Upper lobe of right lung (tissue), 1 donor: ENCODE results near the gene BIRC6. TPM values are rescaled to one million over a fixed set of nuclear protein-coding genes. Genes with fewer than 3 reads are reported as not detected.
"Not testable (repeated sequence)": the region's sequence is repeated elsewhere in the genome, so short reads cannot be mapped to it uniquely, and the experiment has no call there.

Experiments
- ATAC-seq: fragments of 200-7000 bp; cut with Tn5 transposase; one replicate; pipeline ENCODE4 v1.9.1; 2020; ENCODE audit warnings: mild to moderate bottlenecking, moderate library complexity
- DNase-seq: peaks from one replicate; pipeline ENCODE4 v3.0.0-alpha.2; 2020
- H3K27ac ChIP-seq: fragments of 200-600 bp; one replicate; pipeline ENCODE4 v1.8.0; 2022
- H3K27me3 ChIP-seq: fragments of 200-600 bp; one replicate; pipeline ENCODE4 v1.8.0; 2022; ENCODE audit warnings: mild to moderate bottlenecking
- H3K36me3 ChIP-seq: fragments of 200-600 bp; one replicate; pipeline ENCODE4 v1.8.0; 2022
- H3K4me1 ChIP-seq: fragments of 200-600 bp; one replicate; pipeline ENCODE4 v1.8.0; 2022
- H3K4me3 ChIP-seq: fragments of 200-600 bp; one replicate; pipeline ENCODE4 v1.8.0; 2022; ENCODE audit warnings: mild to moderate bottlenecking
- H3K9me3 ChIP-seq: fragments of 200-600 bp; one replicate; pipeline ENCODE4 v1.8.0; 2022
- CTCF ChIP-seq: fragments of 200-600 bp; IDR thresholded peaks from one replicate; pipeline ENCODE4 v1.8.0; 2022; ENCODE audit warnings: antibody characterized with exemption
- intact Hi-C: fragments of 100-400 bp; cut with DNase I; formaldehyde crosslinking; loops from one replicate; pipeline ENCODE4 v1.11.0; 2022
- total RNA-seq: library from RNA; stranded (reverse); fragmentation: NEBNext Ultra II Directional; extraction: Animal tissue kit (Norgen Biotek cat#: 25700); gene quantifications from one replicate; pipeline ENCODE4 v1.2.1, GENCODE V29; 2021
- donor health status: DM: no; HTN: yes; CAD: no; lungs with severe emphysema.

The BIRC6 gene
- total RNA-seq, 1 donor from 2014 or later, result 86.6 TPM

GRCh38 chr2:32360416-32360815, 3.6 kb downstream of the BIRC6 start:
- intact Hi-C loops, result no loop called here
- ATAC-seq (no peak), DNase-seq (no peak)
- Histone ChIP-seq H3K4me3 (no peak overlapping the region), H3K27me3 (no peaks in the 10 kb centered on the region), H3K4me1 (peaks cover 51% of the 10 kb centered on the region), H3K36me3 (no peaks in the 10 kb centered on the region), H3K9me3 (no peaks in the 10 kb centered on the region), H3K27ac (no peak overlapping the region)
- TF ChIP-seq CTCF, result no peak

GRCh38 chr2:32362997-32363396, 6.2 kb downstream of the BIRC6 start:
- H3K4me3 ChIP-seq, DNase-seq, H3K27ac ChIP-seq, ATAC-seq, H3K9me3 ChIP-seq, intact Hi-C loops, H3K36me3 ChIP-seq, H3K27me3 ChIP-seq: not testable (repeated sequence)
- H3K4me1 ChIP-seq, result peaks cover 53% of the 10 kb centered on the region

- H3K4me1 ChIP-seq, result peaks cover 49% of the 10 kb centered on the region
- H3K4me3 ChIP-seq, result no peak overlapping the region
- no peak for TF ChIP-seq CTCF
- no peak overlapping the region for H3K27ac ChIP-seq
- no peaks in the 10 kb centered on the region for H3K27me3 ChIP-seq
- H3K9me3 ChIP-seq, result no peaks in the 10 kb centered on the region
- H3K36me3 ChIP-seq, result no peaks in the 10 kb centered on the region
- intact Hi-C loops, result no loop called here
- DNase-seq (no peak), ATAC-seq (no peak)
Measured at GRCh38 chr2:32363597-32363996, 6.8 kb downstream of the BIRC6 start.

GRCh38 chr2:32364290-32364689, 7.5 kb downstream of the BIRC6 start:
- H3K36me3 ChIP-seq, H3K27ac ChIP-seq, H3K4me3 ChIP-seq, H3K27me3 ChIP-seq, ATAC-seq, intact Hi-C loops, DNase-seq, H3K9me3 ChIP-seq: not testable (repeated sequence)
- H3K4me1 ChIP-seq, result peaks cover 43% of the 10 kb centered on the region

- H3K27me3 ChIP-seq, H3K9me3 ChIP-seq, ATAC-seq, DNase-seq, intact Hi-C loops, H3K27ac ChIP-seq, H3K4me3 ChIP-seq, H3K36me3 ChIP-seq: not testable (repeated sequence)
- peaks cover 29% of the 10 kb centered on the region for H3K4me1 ChIP-seq
Measured at GRCh38 chr2:32365679-32366078, 8.9 kb downstream of the BIRC6 start.

- H3K36me3 ChIP-seq, result no peaks in the 10 kb centered on the region
- H3K27ac ChIP-seq, result no peak overlapping the region
- no peak overlapping the region for H3K4me3 ChIP-seq
- H3K27me3 ChIP-seq, result no peaks in the 10 kb centered on the region
- peaks cover 24% of the 10 kb centered on the region for H3K4me1 ChIP-seq
- TF ChIP-seq CTCF, result no peak
- DNase-seq (no peak), ATAC-seq (no peak)
- no peaks in the 10 kb centered on the region for H3K9me3 ChIP-seq
- intact Hi-C loops, result no loop called here
Measured at GRCh38 chr2:32366595-32366994, 9.8 kb downstream of the BIRC6 start.

- H3K27me3 ChIP-seq, result no peaks in the 10 kb centered on the region
- intact Hi-C loops, result no loop called here
Measured at GRCh38 chr2:32369222-32369621, 12.4 kb downstream of the BIRC6 start.

GRCh38 chr2:32370942-32371341, 14.1 kb downstream of the BIRC6 start:
- H3K27me3 ChIP-seq, H3K9me3 ChIP-seq, H3K27ac ChIP-seq, H3K36me3 ChIP-seq, H3K4me1 ChIP-seq, ATAC-seq, intact Hi-C loops, DNase-seq, H3K4me3 ChIP-seq: not testable (repeated sequence)

More at GRCh38 chr2:32369222-32369621, 12.4 kb downstream of the BIRC6 start:
- DNase-seq, result no peak
- no peaks in the 10 kb centered on the region for H3K9me3 ChIP-seq
- H3K4me1 ChIP-seq, result peaks cover 16% of the 10 kb centered on the region
- no peak for TF ChIP-seq CTCF
- H3K27ac ChIP-seq, result no peak overlapping the region
- ATAC-seq, result no peak
- H3K36me3 ChIP-seq, result no peaks in the 10 kb centered on the region
- no peak overlapping the region for H3K4me3 ChIP-seq
